OCI-LY7 (cell line): ENCODE results near the gene AGPAT3.

Source experiments
- EZH2phosphoT487 ChIP-seq: fragments of 200-600 bp; sonication (generic); IDR thresholded peaks from 2 replicates; pipeline ENCODE4 v1.6.1; 2018; ENCODE audit warnings: low read depth, borderline replicate concordance, mild to moderate bottlenecking, mixed run types, antibody characterized with exemption, low read length, moderate library complexity, mixed read lengths
- TF ChIP-seq, protein P1 (sequence below): fragments of 200-600 bp; sonication (generic); conservative IDR thresholded peaks from 2 replicates; pipeline ENCODE4 v1.5.1; 2014; ENCODE audit warnings: mild to moderate bottlenecking, antibody characterized with exemption, low read length, moderate library complexity, mixed read lengths

DNA sequence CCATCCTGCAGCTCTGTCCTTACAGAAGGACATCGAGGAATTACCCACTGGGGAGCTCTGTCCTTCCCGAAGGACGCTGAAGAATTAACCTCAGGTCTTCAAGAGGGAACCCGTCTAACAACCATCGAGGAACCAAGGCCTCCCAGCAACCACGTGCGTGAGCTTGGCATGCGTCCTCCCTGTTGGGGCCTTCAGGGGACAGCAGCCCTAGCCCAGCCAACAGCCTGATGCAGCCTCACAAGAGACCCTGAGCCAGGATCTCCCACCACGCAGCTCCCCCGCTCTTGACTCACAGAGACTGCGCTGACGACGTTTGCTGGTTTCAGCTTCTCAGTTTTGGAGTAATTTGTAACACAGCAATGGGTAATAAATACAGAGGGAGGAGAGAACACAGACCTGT lies 19.6 kb upstream of the AGPAT3 start:
- TF ChIP-seq, protein P1, sequence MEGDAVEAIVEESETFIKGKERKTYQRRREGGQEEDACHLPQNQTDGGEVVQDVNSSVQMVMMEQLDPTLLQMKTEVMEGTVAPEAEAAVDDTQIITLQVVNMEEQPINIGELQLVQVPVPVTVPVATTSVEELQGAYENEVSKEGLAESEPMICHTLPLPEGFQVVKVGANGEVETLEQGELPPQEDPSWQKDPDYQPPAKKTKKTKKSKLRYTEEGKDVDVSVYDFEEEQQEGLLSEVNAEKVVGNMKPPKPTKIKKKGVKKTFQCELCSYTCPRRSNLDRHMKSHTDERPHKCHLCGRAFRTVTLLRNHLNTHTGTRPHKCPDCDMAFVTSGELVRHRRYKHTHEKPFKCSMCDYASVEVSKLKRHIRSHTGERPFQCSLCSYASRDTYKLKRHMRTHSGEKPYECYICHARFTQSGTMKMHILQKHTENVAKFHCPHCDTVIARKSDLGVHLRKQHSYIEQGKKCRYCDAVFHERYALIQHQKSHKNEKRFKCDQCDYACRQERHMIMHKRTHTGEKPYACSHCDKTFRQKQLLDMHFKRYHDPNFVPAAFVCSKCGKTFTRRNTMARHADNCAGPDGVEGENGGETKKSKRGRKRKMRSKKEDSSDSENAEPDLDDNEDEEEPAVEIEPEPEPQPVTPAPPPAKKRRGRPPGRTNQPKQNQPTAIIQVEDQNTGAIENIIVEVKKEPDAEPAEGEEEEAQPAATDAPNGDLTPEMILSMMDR: no peak
- no peak for TF ChIP-seq EZH2phosphoT487
